ENCODE measurements around the gene SSBP3.

SSBP3 gene

DNA sequence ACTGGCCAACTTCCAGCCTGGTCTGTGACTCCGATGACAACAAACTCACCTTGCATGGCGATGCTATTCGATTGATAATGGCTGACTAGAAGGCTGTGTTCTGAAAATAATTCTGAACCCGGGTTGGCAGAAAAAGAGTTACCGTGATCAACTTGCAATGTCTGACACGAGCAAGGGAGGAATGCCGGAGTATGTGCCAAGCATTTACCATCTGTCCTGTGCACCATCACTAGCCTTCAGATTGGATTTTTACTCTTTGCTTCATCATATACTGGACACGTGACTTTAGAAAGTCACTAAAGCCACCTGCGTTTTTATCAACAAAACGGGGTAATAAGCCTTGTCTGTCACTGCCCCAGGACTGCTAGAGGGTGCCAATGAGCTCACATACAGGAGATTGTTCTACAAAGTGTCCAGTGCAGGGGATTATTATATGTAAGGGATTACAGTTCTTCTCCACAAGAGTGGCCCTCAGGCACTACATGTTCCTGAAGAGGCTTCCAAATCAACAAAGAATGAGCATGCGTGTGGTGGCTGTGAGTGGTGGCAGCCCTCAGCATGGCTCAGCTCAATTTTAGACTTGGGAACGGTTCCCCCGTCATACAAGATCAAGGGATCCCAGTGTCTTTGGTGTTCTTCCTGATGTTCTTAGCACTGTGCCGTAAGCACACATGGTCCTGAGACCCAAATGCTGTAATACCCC, 35.8 kb downstream of the SSBP3 start:
- Histone ChIP-seq H3K36me3 (ENCODE audit: insufficient read depth, low read length) (peaks cover 4% of the 10 kb centered on the region; the same call in 1 of the 2 replicates), H3K27ac (no peak overlapping the region)
- DNase-seq (ENCODE audit: low read depth, low spot score) = no peak

DNA sequence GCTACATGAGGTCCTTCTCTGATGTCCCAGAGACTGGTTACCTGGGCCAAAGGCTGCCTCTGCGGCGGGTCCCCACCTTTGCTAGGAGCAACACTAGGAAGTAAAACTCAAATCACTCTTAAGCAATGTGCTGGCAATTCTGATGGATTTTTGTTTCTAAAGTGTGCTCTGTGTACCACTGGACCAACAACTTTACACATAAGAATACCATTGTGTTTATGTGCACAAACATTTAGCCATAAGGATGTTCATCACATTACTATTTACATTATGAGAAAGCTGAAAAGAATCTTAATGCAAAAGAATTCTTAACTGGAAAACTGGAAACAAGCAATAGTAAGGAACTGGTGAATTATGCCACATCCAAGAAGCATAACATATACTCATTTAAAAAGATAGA, 38.6 kb downstream of the SSBP3 start:
- peaks cover 4% of the 10 kb centered on the region; the same call in 1 of the 2 replicates for H3K36me3 ChIP-seq (ENCODE audit: insufficient read depth, low read length)
- H3K4me3 ChIP-seq = no peak overlapping the region
- H3K9ac ChIP-seq (ENCODE audit: insufficient read length) = no peak overlapping the region
- no peak overlapping the region for H3K27ac ChIP-seq
- DNase-seq (ENCODE audit: low read depth, low spot score) = no peak
- no peaks in the 10 kb centered on the region for H3K9me3 ChIP-seq (ENCODE audit: low read depth, low read length)
- TF ChIP-seq FOXP2 (optimal IDR thresholded peaks at IDR 0.05; ENCODE audit: control extremely low read depth, extremely low read length, insufficient read depth) (no peak), EZH2 (IDR thresholded peaks at IDR 0.05) (no peak), POLR2AphosphoS5 (IDR thresholded peaks at IDR 0.05; ENCODE audit: borderline replicate concordance, low read depth, low read length) (no peak)

More for the DNA sequence above, 35.8 kb downstream of the SSBP3 start:
- Histone ChIP-seq H3K9me3 (ENCODE audit: low read depth, low read length) (no peaks in the 10 kb centered on the region), H3K9ac (ENCODE audit: insufficient read length) (no peak overlapping the region), H3K4me3 (no peak overlapping the region)
- TF ChIP-seq FOXP2 (optimal IDR thresholded peaks at IDR 0.05; ENCODE audit: control extremely low read depth, extremely low read length, insufficient read depth) = no peak
- no peak for TF ChIP-seq POLR2AphosphoS5 (IDR thresholded peaks at IDR 0.05; ENCODE audit: borderline replicate concordance, low read depth, low read length)
- TF ChIP-seq EZH2 (IDR thresholded peaks at IDR 0.05) = no peak

DNA sequence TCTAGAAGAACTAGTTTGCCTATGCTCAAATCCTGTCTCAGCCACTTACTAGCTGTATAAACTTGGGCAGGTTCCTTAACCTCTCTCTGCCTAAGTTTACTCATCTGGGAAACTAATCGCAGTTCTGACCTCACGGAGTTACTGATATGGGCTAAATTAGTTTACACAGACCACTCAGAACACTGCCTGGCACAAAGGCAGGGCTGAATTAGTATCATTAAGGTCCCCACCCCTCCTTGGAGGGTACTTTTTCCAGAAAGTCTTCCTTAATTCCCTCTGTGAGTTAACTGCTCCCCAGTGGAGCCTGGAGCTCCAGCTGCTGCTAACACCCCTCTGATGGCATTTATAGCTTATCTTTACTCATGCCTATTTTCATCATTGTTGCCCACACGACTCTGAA, 40.3 kb downstream of the SSBP3 start:
- no peak for DNase-seq (ENCODE audit: low read depth, low spot score)
- TF ChIP-seq FOXP2 (optimal IDR thresholded peaks at IDR 0.05; ENCODE audit: control extremely low read depth, extremely low read length, insufficient read depth) (no peak), EZH2 (IDR thresholded peaks at IDR 0.05) (no peak), POLR2AphosphoS5 (IDR thresholded peaks at IDR 0.05; ENCODE audit: borderline replicate concordance, low read depth, low read length) (no peak)

DNA sequence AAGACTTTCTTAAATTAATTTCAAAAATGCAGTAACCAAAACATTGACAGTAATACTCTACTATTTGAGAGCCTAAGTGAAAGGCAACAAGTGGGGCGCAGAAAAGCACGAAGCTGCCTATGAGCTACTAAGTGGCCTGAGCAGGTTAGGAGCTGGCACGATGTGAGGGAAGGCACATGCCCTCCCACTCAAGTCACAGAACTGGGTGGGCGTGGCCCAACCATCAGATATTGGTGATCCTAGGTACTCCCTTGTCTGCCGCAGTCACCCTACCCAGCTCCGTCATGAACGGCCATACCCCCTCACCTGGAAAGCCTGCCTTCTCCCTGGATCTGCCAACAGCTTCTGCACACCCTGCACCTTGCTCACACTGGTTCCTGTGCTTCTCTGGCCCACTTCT, 40.8 kb downstream of the SSBP3 start:
- no peak overlapping the region for H3K4me3 ChIP-seq
- DNase-seq (ENCODE audit: low read depth, low spot score) = no peak
- peaks cover 4% of the 10 kb centered on the region; the same call in 1 of the 2 replicates for H3K36me3 ChIP-seq (ENCODE audit: insufficient read depth, low read length)
- H3K9ac ChIP-seq (ENCODE audit: insufficient read length) = no peak overlapping the region
- H3K27ac ChIP-seq = no peak overlapping the region
- no peaks in the 10 kb centered on the region for H3K9me3 ChIP-seq (ENCODE audit: low read depth, low read length)
- no peak for TF ChIP-seq EZH2 (IDR thresholded peaks at IDR 0.05)
- TF ChIP-seq FOXP2 (optimal IDR thresholded peaks at IDR 0.05; ENCODE audit: control extremely low read depth, extremely low read length, insufficient read depth) = no peak
- no peak for TF ChIP-seq POLR2AphosphoS5 (IDR thresholded peaks at IDR 0.05; ENCODE audit: borderline replicate concordance, low read depth, low read length)

More for the DNA sequence above, 40.3 kb downstream of the SSBP3 start:
- Histone ChIP-seq H3K36me3 (ENCODE audit: insufficient read depth, low read length) (peaks cover 4% of the 10 kb centered on the region; the same call in 1 of the 2 replicates), H3K9ac (ENCODE audit: insufficient read length) (no peak overlapping the region), H3K27ac (no peak overlapping the region), H3K4me3 (no peak overlapping the region), H3K9me3 (ENCODE audit: low read depth, low read length) (no peaks in the 10 kb centered on the region)

DNA sequence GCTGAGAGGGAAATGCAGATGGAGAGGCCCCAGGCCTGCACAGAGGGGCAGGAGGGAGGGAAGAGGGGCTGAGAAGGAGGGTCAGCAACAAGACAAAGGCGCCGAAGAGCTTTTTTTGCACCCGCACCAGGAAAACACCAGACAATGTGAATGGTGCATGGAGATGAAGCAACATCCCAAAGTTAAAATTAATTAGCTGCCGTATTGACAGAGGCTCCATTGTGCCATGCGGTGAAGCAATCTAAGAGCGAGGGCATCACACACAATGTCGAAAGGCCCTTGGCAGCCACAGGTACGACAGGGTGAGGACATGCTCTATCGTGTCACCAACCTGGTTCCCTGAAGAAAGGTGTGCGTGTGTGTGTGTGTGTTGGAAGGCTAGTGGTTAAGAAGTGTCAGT, 41.2 kb downstream of the SSBP3 start:
- H3K36me3 ChIP-seq (ENCODE audit: insufficient read depth, low read length) = peaks cover 4% of the 10 kb centered on the region; the same call in 1 of the 2 replicates
- no peak for TF ChIP-seq FOXP2 (optimal IDR thresholded peaks at IDR 0.05; ENCODE audit: control extremely low read depth, extremely low read length, insufficient read depth)
- TF ChIP-seq EZH2 (IDR thresholded peaks at IDR 0.05) = no peak
- no peak for TF ChIP-seq POLR2AphosphoS5 (IDR thresholded peaks at IDR 0.05; ENCODE audit: borderline replicate concordance, low read depth, low read length)
- H3K9me3 ChIP-seq (ENCODE audit: low read depth, low read length) = no peaks in the 10 kb centered on the region
- no peak overlapping the region for H3K4me3 ChIP-seq
- H3K9ac ChIP-seq (ENCODE audit: insufficient read length) = no peak overlapping the region
- no peak overlapping the region for H3K27ac ChIP-seq
- DNase-seq (ENCODE audit: low read depth, low spot score) = no peak

DNA sequence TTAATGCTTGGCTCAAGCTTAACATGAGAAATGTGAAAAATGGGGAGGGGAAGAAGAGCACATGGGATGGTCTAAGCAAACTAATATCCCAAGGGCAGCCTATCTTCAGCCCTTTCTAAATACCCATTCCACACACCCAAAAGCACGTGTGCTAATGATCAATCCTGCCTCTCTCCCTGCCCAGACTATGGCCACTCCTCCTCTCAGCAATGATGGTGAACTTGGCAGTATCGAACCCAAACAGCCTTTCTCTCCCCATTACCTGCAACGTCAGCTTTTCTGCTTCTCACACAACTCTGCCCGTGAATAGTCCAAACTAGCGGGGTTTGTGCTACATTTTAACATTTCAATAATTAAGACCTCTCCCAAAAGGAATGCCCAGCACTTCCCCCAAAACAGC, 41.6 kb downstream of the SSBP3 start:
- Histone ChIP-seq H3K9me3 (ENCODE audit: low read depth, low read length) (no peaks in the 10 kb centered on the region), H3K9ac (ENCODE audit: insufficient read length) (no peak overlapping the region), H3K4me3 (no peak overlapping the region), H3K27ac (no peak overlapping the region), H3K36me3 (ENCODE audit: insufficient read depth, low read length) (no peaks in the 10 kb centered on the region; the same call in 1 of the 2 replicates)
- TF ChIP-seq EZH2 (IDR thresholded peaks at IDR 0.05) (no peak), FOXP2 (optimal IDR thresholded peaks at IDR 0.05; ENCODE audit: control extremely low read depth, extremely low read length, insufficient read depth) (no peak), POLR2AphosphoS5 (IDR thresholded peaks at IDR 0.05; ENCODE audit: borderline replicate concordance, low read depth, low read length) (no peak)
- DNase-seq (ENCODE audit: low read depth, low spot score) = no peak

DNA sequence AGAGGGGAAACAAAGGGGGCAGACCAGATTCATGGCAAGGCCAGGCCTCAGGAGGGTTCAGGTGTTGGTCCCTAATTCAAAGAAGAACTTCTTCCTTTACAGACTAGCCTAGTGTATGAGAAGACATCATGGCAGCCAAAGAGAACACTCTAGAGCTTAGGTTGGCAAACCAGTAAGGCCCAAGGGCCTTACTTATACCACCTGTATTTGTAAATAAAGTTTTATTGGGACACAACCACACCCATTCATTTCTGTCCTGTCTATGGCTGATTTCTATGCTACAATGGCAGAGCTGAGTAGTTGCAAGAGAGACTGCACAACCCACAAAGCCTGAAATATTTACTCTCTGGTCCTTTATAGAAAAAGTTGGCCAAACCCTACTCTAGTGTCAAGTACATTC, 42.3 kb downstream of the SSBP3 start:
- Histone ChIP-seq H3K4me3 (no peak overlapping the region), H3K27ac (no peak overlapping the region), H3K36me3 (ENCODE audit: insufficient read depth, low read length) (no peaks in the 10 kb centered on the region; the same call in 1 of the 2 replicates), H3K9me3 (ENCODE audit: low read depth, low read length) (no peaks in the 10 kb centered on the region), H3K9ac (ENCODE audit: insufficient read length) (no peak overlapping the region)
- no peak for DNase-seq (ENCODE audit: low read depth, low spot score)
- TF ChIP-seq POLR2AphosphoS5 (IDR thresholded peaks at IDR 0.05; ENCODE audit: borderline replicate concordance, low read depth, low read length) = no peak
- no peak for TF ChIP-seq EZH2 (IDR thresholded peaks at IDR 0.05)
- TF ChIP-seq FOXP2 (optimal IDR thresholded peaks at IDR 0.05; ENCODE audit: control extremely low read depth, extremely low read length, insufficient read depth) = no peak

DNA sequence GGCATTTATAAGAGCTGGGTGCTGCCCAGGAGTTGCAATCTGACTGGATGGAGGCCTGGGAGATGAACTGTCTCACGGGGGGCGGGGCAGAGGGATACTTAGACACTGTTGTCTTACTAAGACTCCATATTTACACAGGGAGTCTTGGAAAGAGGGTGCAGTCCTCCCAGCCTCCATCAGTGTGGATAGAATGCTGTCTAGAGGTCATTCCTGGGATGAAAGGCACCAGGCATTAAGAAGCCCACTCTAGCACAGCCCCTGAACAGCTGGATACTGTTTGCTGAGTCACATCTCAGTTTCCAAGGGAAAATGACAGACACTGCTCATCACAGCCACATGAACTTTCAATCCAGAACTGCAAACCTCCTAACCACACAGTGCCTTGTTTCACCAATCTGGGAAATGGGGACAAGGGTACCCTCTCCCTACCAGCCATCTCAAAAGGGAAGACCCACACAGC, 43.3 kb downstream of the SSBP3 start:
- TF ChIP-seq FOXP2 (optimal IDR thresholded peaks at IDR 0.05; ENCODE audit: control extremely low read depth, extremely low read length, insufficient read depth) (no peak), EZH2 (IDR thresholded peaks at IDR 0.05) (no peak), POLR2AphosphoS5 (IDR thresholded peaks at IDR 0.05; ENCODE audit: borderline replicate concordance, low read depth, low read length) (no peak)
- H3K9ac ChIP-seq (ENCODE audit: insufficient read length) = no peak overlapping the region
- H3K27ac ChIP-seq = no peak overlapping the region
- no peak overlapping the region for H3K4me3 ChIP-seq
- H3K36me3 ChIP-seq (ENCODE audit: insufficient read depth, low read length) = peaks cover 3% of the 10 kb centered on the region; the same call in 1 of the 2 replicates
- no peak for DNase-seq (ENCODE audit: low read depth, low spot score)
- no peaks in the 10 kb centered on the region for H3K9me3 ChIP-seq (ENCODE audit: low read depth, low read length)
